Activated T-helper 1 cell treated with anti-CD3 and anti-CD28 coated beads, Interleukin-2, amount 50 U/mL, for 16 hours (primary cell): ENCODE data around the gene HIVEP3.

Source experiments
- DNase-seq, 2 donors: peaks; one replicate each; pipeline ENCODE4 v3.0.0-alpha.2; 2020; ENCODE audit warnings: low read depth in 1 of 2, low spot score in 1 of 2

HIVEP3 gene

GRCh38 chr1:41525891-41526587, 392.7 kb downstream of the HIVEP3 start:
- DNase-seq = no peak

- no peak for DNase-seq
These were observed 393.7 kb downstream of the HIVEP3 start for GRCh38 chr1:41524676-41525675.

- no peak for DNase-seq
These were observed 394.6 kb downstream of the HIVEP3 start for GRCh38 chr1:41523949-41524675.

- no peak for DNase-seq
These were observed 395.7 kb downstream of the HIVEP3 start for GRCh38 chr1:41523071-41523470.

GRCh38 chr1:41521766-41522165, 397.0 kb downstream of the HIVEP3 start:
- DNase-seq = no peak

GRCh38 chr1:41520951-41521752, 397.6 kb downstream of the HIVEP3 start:
- no peak for DNase-seq

- no peak for DNase-seq
These were observed 399.1 kb downstream of the HIVEP3 start for GRCh38 chr1:41519667-41520066.

- no peak for DNase-seq
These were observed 400.3 kb downstream of the HIVEP3 start for GRCh38 chr1:41518471-41518870.

GRCh38 chr1:41517062-41517438, 401.7 kb downstream of the HIVEP3 start:
- no peak for DNase-seq

- DNase-seq = peak; percentile 30 to 33
These were observed 402.3 kb downstream of the HIVEP3 start for GRCh38 chr1:41516168-41517061.

GRCh38 chr1:41515778-41516167, 402.9 kb downstream of the HIVEP3 start:
- no peak for DNase-seq

- DNase-seq = no peak
These were observed 403.5 kb downstream of the HIVEP3 start for GRCh38 chr1:41515131-41515678.

- no peak for DNase-seq
These were observed 404.3 kb downstream of the HIVEP3 start for GRCh38 chr1:41514381-41514780.

- no peak for DNase-seq
These were observed 405.4 kb downstream of the HIVEP3 start for GRCh38 chr1:41513383-41513735.

GRCh38 chr1:41512701-41513382, 405.9 kb downstream of the HIVEP3 start:
- no peak for DNase-seq

- no peak for DNase-seq
These were observed 407.5 kb downstream of the HIVEP3 start for GRCh38 chr1:41511239-41511540.

GRCh38 chr1:41510531-41511238, 408.0 kb downstream of the HIVEP3 start:
- DNase-seq = no peak

GRCh38 chr1:41509270-41509671, 409.5 kb downstream of the HIVEP3 start:
- DNase-seq = no peak

GRCh38 chr1:41508290-41508689, 410.4 kb downstream of the HIVEP3 start:
- no peak for DNase-seq
